ENCODE measurements around the gene KLF12. TPM values are rescaled to one million over a fixed set of nuclear protein-coding genes. Genes with fewer than 3 reads are reported as not detected.

KLF12 gene
- total RNA-seq, 1 donor, result 43.4 TPM

- Histone ChIP-seq H3K36me3 (ENCODE audit: insufficient read depth, low read length) (no peaks in the 10 kb centered on the region), H3K79me2 (ENCODE audit: insufficient read depth, low read length) (peaks cover 99% of the 10 kb centered on the region), H4K20me1 (ENCODE audit: insufficient read depth, low read length) (peaks cover 54% of the 10 kb centered on the region), H3K4me3 (ENCODE audit: insufficient read depth, low read length) (no peak overlapping the region), H2AFZ (ENCODE audit: low read length) (no peak overlapping the region), H3K4me2 (ENCODE audit: insufficient read depth, low read length) (no peak overlapping the region), H3K4me1 (ENCODE audit: insufficient read depth, low read length) (peaks cover 18% of the 10 kb centered on the region), H3K9me3 (ENCODE audit: low read depth, low read length) (no peaks in the 10 kb centered on the region), H3K27ac (ENCODE audit: low read depth, low read length) (no peak overlapping the region), H3K27me3 (ENCODE audit: insufficient read depth, low read length) (no peaks in the 10 kb centered on the region)
- TF ChIP-seq, protein P1, sequence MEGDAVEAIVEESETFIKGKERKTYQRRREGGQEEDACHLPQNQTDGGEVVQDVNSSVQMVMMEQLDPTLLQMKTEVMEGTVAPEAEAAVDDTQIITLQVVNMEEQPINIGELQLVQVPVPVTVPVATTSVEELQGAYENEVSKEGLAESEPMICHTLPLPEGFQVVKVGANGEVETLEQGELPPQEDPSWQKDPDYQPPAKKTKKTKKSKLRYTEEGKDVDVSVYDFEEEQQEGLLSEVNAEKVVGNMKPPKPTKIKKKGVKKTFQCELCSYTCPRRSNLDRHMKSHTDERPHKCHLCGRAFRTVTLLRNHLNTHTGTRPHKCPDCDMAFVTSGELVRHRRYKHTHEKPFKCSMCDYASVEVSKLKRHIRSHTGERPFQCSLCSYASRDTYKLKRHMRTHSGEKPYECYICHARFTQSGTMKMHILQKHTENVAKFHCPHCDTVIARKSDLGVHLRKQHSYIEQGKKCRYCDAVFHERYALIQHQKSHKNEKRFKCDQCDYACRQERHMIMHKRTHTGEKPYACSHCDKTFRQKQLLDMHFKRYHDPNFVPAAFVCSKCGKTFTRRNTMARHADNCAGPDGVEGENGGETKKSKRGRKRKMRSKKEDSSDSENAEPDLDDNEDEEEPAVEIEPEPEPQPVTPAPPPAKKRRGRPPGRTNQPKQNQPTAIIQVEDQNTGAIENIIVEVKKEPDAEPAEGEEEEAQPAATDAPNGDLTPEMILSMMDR (IDR thresholded peaks at IDR 0.05; ENCODE audit: extremely low read depth, low read depth, low read length), result no peak
- DNase-seq (ENCODE audit: insufficient read length, low spot score, missing footprints), result no peak
Observed at GRCh38 chr13:74101436-74101835, 32.8 kb downstream of the KLF12 start.

DNA sequence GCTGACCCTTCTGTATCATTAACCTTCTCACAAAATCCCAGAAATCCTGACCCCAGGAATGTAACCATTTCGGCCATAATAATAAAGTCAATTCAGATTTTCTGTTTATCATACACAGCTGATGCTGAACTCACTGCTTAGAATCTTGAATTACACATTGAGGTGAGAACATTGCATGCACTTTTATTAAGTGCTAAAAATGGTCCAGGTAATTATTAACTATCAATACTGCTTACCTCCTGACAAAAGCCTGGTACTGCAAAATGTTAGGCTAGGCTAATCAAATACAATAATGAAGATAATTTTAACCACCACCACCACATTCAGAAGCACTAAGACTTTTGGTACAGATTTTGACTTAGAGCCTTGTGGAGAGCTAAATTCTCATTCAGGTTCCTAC lies 36.1 kb downstream of the KLF12 start:
- no peak overlapping the region for H3K4me2 ChIP-seq (ENCODE audit: insufficient read depth, low read length)
- no peaks in the 10 kb centered on the region for H3K27me3 ChIP-seq (ENCODE audit: insufficient read depth, low read length)
- TF ChIP-seq, protein P1 (IDR thresholded peaks at IDR 0.05; ENCODE audit: extremely low read depth, low read depth, low read length), result no peak
- H3K4me3 ChIP-seq (ENCODE audit: insufficient read depth, low read length), result no peak overlapping the region
- H3K79me2 ChIP-seq (ENCODE audit: insufficient read depth, low read length), result peaks cover 97% of the 10 kb centered on the region
- no peak overlapping the region for H3K27ac ChIP-seq (ENCODE audit: low read depth, low read length)
- H3K36me3 ChIP-seq (ENCODE audit: insufficient read depth, low read length), result no peaks in the 10 kb centered on the region
- H2AFZ ChIP-seq (ENCODE audit: low read length), result no peak overlapping the region
- H3K4me1 ChIP-seq (ENCODE audit: insufficient read depth, low read length), result peaks cover 9% of the 10 kb centered on the region
- no peaks in the 10 kb centered on the region for H3K9me3 ChIP-seq (ENCODE audit: low read depth, low read length)
- no peak for DNase-seq (ENCODE audit: insufficient read length, low spot score, missing footprints)
- peaks cover 41% of the 10 kb centered on the region for H4K20me1 ChIP-seq (ENCODE audit: insufficient read depth, low read length)

DNA sequence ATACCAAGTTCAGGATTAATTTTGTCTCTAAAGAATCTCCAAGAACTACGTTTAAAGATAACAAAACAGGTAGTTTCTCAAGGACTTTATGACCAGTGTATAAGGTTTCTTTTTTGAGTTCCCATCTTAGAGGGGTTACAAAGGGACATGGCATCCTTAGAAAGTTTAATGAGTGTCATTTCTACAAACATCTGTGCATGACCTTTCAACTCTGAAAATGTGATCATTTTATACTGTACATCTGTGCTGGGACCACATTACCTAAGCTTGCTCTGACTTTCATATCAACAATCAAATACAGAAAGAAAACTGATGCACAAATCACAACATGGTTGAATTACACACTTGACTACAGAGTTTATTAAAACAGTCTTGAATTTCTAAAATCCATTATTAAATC lies 37.1 kb downstream of the KLF12 start:
- Histone ChIP-seq H3K27me3 (ENCODE audit: insufficient read depth, low read length) (no peaks in the 10 kb centered on the region), H4K20me1 (ENCODE audit: insufficient read depth, low read length) (peaks cover 39% of the 10 kb centered on the region), H3K4me2 (ENCODE audit: insufficient read depth, low read length) (no peak overlapping the region), H3K27ac (ENCODE audit: low read depth, low read length) (no peak overlapping the region), H2AFZ (ENCODE audit: low read length) (no peak overlapping the region), H3K4me1 (ENCODE audit: insufficient read depth, low read length) (peaks cover 15% of the 10 kb centered on the region), H3K79me2 (ENCODE audit: insufficient read depth, low read length) (peaks cover 97% of the 10 kb centered on the region), H3K4me3 (ENCODE audit: insufficient read depth, low read length) (no peak overlapping the region), H3K9me3 (ENCODE audit: low read depth, low read length) (no peaks in the 10 kb centered on the region), H3K36me3 (ENCODE audit: insufficient read depth, low read length) (no peaks in the 10 kb centered on the region)
- no peak for DNase-seq (ENCODE audit: insufficient read length, low spot score, missing footprints)
- TF ChIP-seq, protein P1 (IDR thresholded peaks at IDR 0.05; ENCODE audit: extremely low read depth, low read depth, low read length), result no peak

DNA sequence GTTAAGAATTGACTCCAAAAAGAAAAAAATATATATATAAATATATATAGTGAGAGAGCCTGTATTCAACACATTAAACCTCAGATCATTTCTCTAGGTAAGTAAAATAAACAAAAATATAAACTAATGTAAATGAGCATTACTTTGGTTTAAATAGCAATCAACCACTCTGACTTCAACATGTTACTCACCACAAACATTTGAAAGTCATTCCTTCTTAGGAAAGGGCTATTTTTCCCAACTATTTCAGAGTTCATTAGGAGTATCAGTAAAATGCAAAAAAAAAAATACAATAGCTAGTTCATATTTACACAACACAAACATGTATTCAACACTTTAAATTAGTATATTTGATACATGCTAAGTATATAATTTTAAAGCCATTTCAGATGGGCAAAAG lies 40.5 kb downstream of the KLF12 start:
- TF ChIP-seq, protein P1 (IDR thresholded peaks at IDR 0.05; ENCODE audit: extremely low read depth, low read depth, low read length), result no peak
- Histone ChIP-seq H3K4me1 (ENCODE audit: insufficient read depth, low read length) (peaks cover 22% of the 10 kb centered on the region), H3K27me3 (ENCODE audit: insufficient read depth, low read length) (no peaks in the 10 kb centered on the region), H3K27ac (ENCODE audit: low read depth, low read length) (peak overlapping the region; percentile 69), H4K20me1 (ENCODE audit: insufficient read depth, low read length) (peaks cover 21% of the 10 kb centered on the region), H3K4me3 (ENCODE audit: insufficient read depth, low read length) (no peak overlapping the region), H3K4me2 (ENCODE audit: insufficient read depth, low read length) (no peak overlapping the region), H3K36me3 (ENCODE audit: insufficient read depth, low read length) (no peaks in the 10 kb centered on the region), H3K9me3 (ENCODE audit: low read depth, low read length) (no peaks in the 10 kb centered on the region), H3K79me2 (ENCODE audit: insufficient read depth, low read length) (peaks cover 96% of the 10 kb centered on the region), H2AFZ (ENCODE audit: low read length) (no peak overlapping the region)
- DNase-seq (ENCODE audit: insufficient read length, low spot score, missing footprints), result no peak
